ENCODE measurements around the gene POLE. TPM values are rescaled to one million over a fixed set of nuclear protein-coding genes. Genes with fewer than 3 reads are reported as not detected.
A peak's percentile ranks its signal among the peaks of the same experiment; 100 is the strongest.

The POLE gene
- total RNA-seq, 2 donors from 2014 or later, result 12.5 to 36.9 TPM

DNA sequence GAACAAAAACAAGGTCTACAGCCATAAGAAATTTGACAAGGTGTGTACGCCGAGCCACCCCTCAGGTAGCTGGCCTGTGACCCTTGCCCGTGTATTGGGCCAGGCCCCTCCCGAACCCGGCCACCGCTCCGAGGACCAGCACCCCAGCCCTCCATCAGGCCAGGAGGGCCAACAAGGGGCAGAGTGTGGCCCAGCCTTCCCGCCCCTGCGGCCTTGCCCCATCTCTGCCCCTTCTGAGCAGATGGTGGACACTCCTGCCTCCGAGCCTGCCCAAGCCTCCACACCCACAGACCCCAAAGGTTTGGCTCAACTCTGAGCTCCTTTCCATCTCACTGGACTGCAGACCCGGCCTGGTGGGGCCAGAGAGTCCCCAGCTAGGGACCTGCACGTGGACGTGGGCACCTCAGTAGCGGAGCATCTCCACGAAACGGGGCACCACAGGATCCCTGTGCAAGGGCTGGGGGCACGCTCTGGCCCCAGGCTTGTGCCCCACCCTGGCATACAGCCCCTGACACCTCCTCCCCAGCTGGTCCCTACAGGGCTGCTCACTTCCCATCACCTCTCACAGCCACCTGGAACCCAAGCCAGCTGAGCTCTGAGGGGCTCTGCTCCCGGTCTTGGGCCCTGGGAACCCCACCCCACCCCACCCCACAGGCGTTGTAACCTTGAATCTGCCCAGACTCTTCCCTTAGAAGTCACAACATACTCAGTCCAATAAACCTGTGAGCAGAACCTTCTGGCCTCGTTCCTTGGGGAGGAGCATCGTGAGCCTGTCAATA is 65.3 kb downstream of the POLE start:
- H3K36me3 ChIP-seq (replicated peaks in 1 of 2; ENCODE audit: insufficient read depth in 1 of 2, low read depth in 2 of 2), result peaks cover 0 to 4% of the 10 kb centered on the region in 2 donors
- no peak for ATAC-seq
- H3K4me1 ChIP-seq, result peaks cover 4% of the 10 kb centered on the region
- no peaks in the 10 kb centered on the region for H3K9me3 ChIP-seq
- peaks cover 0 to 17% of the 10 kb centered on the region in 2 donors for H3K27me3 ChIP-seq
- no peak overlapping the region for H3K4me3 ChIP-seq
- no peak overlapping the region for H3K27ac ChIP-seq
- WGBS, 2 donors, result 67 to 81% methylated on average over 20 to 21 of the region's 21 CpGs
- no peak for DNase-seq
- intact Hi-C loops (cut with DNase I), result no loop called here
- TF ChIP-seq, protein P1, sequence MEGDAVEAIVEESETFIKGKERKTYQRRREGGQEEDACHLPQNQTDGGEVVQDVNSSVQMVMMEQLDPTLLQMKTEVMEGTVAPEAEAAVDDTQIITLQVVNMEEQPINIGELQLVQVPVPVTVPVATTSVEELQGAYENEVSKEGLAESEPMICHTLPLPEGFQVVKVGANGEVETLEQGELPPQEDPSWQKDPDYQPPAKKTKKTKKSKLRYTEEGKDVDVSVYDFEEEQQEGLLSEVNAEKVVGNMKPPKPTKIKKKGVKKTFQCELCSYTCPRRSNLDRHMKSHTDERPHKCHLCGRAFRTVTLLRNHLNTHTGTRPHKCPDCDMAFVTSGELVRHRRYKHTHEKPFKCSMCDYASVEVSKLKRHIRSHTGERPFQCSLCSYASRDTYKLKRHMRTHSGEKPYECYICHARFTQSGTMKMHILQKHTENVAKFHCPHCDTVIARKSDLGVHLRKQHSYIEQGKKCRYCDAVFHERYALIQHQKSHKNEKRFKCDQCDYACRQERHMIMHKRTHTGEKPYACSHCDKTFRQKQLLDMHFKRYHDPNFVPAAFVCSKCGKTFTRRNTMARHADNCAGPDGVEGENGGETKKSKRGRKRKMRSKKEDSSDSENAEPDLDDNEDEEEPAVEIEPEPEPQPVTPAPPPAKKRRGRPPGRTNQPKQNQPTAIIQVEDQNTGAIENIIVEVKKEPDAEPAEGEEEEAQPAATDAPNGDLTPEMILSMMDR (IDR thresholded peaks at IDR 0.05), result no peak
- TF ChIP-seq POLR2A (IDR thresholded peaks at IDR 0.05), result no peak

DNA sequence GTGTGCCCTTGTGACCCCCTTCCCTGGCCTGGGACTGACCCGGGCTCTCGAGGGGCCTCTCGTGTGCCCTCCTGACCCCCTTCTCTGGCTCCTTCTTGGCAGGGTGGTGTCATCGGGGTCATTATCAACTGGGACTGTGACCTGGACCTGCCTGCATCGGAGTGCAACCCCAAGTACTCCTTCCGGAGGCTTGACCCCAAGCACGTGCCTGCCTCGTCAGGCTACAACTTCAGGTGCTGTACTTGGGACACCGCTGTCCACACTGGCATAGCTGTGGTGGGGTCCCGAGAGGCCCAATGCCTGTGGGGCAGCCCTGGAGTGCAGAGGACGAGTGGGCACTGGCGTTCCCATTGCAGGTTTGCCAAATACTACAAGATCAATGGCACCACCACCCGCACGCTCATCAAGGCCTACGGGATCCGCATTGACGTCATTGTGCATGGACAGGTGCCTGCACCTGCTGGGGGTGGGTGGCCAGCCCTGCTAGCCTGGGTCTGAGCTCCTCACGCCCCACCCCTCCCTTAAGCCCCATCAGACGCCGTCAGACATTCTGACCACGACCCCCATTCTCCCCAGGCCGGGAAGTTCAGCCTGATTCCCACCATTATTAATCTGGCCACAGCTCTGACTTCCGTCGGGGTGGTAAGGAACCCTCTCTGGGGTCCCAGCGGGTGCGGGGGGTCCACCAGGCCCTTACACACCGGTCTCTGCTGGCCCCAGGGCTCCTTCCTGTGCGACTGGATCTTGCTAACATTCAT is 66.1 kb downstream of the POLE start:
- 67 to 75% methylated on average over 11 to 28 of the region's 28 CpGs for WGBS, 2 donors
- intact Hi-C loops (cut with DNase I), result no loop called here

DNA sequence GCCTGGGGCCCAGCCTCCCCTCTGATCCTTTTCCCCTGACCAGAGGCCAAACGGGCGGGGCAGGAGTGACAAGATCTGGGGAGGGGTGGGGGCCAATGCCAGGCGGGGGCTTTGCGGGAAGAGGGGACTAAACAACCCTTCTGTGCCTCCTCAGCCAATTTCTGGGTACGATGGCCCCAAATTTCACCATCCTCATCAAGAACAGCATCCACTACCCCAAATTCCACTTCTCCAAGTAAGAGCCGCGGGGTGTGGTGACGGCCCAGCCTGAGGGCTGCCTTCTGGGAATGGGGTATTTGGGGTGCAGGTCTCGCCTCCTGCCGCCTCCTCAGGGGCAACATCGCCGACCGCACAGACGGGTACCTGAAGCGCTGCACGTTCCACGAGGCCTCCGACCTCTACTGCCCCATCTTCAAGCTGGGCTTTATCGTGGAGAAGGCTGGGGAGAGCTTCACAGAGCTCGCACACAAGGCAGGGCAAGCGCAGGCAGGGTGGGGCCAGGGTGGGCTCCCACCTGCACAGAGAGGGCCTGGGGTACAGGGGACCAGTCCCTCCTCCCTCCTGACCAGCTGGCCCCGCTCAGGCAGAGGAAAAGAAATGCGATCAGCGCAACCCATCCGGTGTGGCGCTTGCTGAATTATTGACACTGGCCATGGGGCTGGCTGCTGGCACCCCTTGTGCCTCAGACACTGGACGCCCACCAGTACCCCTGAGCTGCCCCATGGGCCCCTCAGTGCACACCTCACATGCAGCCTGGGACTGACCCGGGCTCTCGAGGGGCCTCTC is 66.8 kb downstream of the POLE start:
- Histone ChIP-seq H3K4me1 (peaks cover 4% of the 10 kb centered on the region), H3K27me3 (peaks cover 0 to 17% of the 10 kb centered on the region in 2 donors), H3K27ac (no peak overlapping the region), H3K9me3 (no peaks in the 10 kb centered on the region), H3K4me3 (no peak overlapping the region), H3K36me3 (replicated peaks in 1 of 2; ENCODE audit: insufficient read depth in 1 of 2, low read depth in 2 of 2) (peaks cover 0 to 4% of the 10 kb centered on the region in 2 donors)
- intact Hi-C loops (cut with DNase I), result no loop called here
- DNase-seq, result no peak
- TF ChIP-seq, protein P1 (IDR thresholded peaks at IDR 0.05), result no peak
- ATAC-seq, result no peak
- WGBS, 2 donors, result 55 to 70% methylated on average over 6 to 29 of the region's 29 CpGs

More for the DNA sequence above, 66.1 kb downstream of the POLE start:
- peaks cover 0 to 17% of the 10 kb centered on the region in 2 donors for H3K27me3 ChIP-seq
- no peak overlapping the region for H3K27ac ChIP-seq
- DNase-seq, result no peak
- H3K9me3 ChIP-seq, result no peaks in the 10 kb centered on the region
- ATAC-seq, result no peak
- peaks cover 0 to 4% of the 10 kb centered on the region in 2 donors for H3K36me3 ChIP-seq (replicated peaks in 1 of 2; ENCODE audit: insufficient read depth in 1 of 2, low read depth in 2 of 2)
- TF ChIP-seq POLR2A (IDR thresholded peaks at IDR 0.05), result no peak
- TF ChIP-seq, protein P1 (IDR thresholded peaks at IDR 0.05), result no peak
- peaks cover 4% of the 10 kb centered on the region for H3K4me1 ChIP-seq
- no peak overlapping the region for H3K4me3 ChIP-seq

DNA sequence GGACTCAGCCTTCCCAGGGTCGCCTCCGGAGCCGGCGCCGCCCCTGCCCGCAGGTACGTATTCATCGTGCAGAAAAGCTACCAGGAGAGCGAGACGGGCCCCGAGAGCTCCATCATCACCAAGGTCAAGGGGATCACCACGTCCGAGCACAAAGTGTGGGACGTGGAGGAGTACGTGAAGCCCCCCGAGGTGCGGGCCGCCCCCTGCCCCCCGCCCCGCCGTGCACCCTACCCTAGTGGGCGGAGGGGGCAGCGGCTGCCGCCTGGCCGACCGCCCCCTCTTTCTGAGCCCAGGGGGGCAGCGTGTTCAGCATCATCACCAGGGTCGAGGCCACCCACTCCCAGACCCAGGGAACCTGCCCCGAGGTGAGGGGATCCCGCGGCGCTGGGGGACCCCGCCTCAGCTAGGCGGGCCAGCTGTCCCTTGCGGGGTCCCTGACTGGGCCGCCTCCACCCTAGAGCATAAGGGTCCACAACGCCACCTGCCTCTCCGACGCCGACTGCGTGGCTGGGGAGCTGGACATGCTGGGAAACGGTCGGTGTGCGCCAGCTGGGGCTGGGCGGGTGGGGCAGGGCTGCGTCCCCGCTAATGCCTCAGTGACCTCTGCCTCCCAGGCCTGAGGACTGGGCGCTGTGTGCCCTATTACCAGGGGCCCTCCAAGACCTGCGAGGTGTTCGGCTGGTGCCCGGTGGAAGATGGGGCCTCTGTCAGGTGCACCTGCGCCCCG is 67.6 kb downstream of the POLE start:
- peaks cover 0 to 17% of the 10 kb centered on the region in 2 donors for H3K27me3 ChIP-seq
- 10 to 19% methylated on average over 10 to 45 of the region's 53 CpGs for WGBS, 2 donors
- no peak for ATAC-seq
- no peak overlapping the region for H3K4me3 ChIP-seq
- DNase-seq, result peak in 1 of 4 donors; percentile 24
- peaks cover 0 to 4% of the 10 kb centered on the region in 2 donors for H3K36me3 ChIP-seq (replicated peaks in 1 of 2; ENCODE audit: insufficient read depth in 1 of 2, low read depth in 2 of 2)
- no peaks in the 10 kb centered on the region for H3K9me3 ChIP-seq
- no peak for TF ChIP-seq POLR2A (IDR thresholded peaks at IDR 0.05)
- H3K4me1 ChIP-seq, result peaks cover 4% of the 10 kb centered on the region
- intact Hi-C loops (cut with DNase I), result loop anchor here (10.0 kb wide), 1 partner anchor 465 kb away; no protein-coding TSS in a partner anchor
- H3K27ac ChIP-seq, result no peak overlapping the region

All from body of pancreas (tissue), 4 donors.